Duodenal mucosa (tissue), 2 donors: ENCODE measurements around the gene CLEC2D.
"Not testable (repeated sequence)": the region's sequence is repeated elsewhere in the genome, so short reads cannot be mapped to it uniquely, and the experiment has no call there.

Source experiments
- H3K27ac ChIP-seq: one replicate; pipeline ENCODE4 v1.7.0; 2013; ENCODE audit warnings: low read depth, low read length
- H3K27me3 ChIP-seq, 2 donors: one replicate each; pipeline ENCODE4 v1.7.0; 2013; ENCODE audit warnings: low read length in 2 of 2, control low read depth in 1 of 2; ENCODE audit not compliant: insufficient read depth in 2 of 2, control insufficient read depth in 1 of 2
- H3K36me3 ChIP-seq, 2 donors: one replicate each; pipeline ENCODE4 v1.7.0; 2013; ENCODE audit warnings: low read length in 2 of 2, control low read depth in 1 of 2; ENCODE audit not compliant: insufficient read depth in 2 of 2, control insufficient read depth in 1 of 2
- H3K4me1 ChIP-seq, 2 donors: one replicate each; pipeline ENCODE4 v1.7.0; 2013; ENCODE audit warnings: low read length in 2 of 2, control low read depth in 1 of 2; ENCODE audit not compliant: insufficient read depth in 2 of 2, control insufficient read depth in 1 of 2
- H3K4me3 ChIP-seq, 2 donors: one replicate each; pipeline ENCODE4 v1.7.0; 2013; ENCODE audit warnings: low read length in 2 of 2, low read depth in 1 of 2
- H3K9ac ChIP-seq, 2 donors: one replicate each; pipeline ENCODE4 v1.7.0; 2013; ENCODE audit warnings: low read length in 2 of 2, low read depth in 1 of 2
- H3K9me3 ChIP-seq, 2 donors: one replicate each; pipeline ENCODE4 v1.7.0; 2013; ENCODE audit warnings: low read length in 2 of 2, control low read depth in 1 of 2; ENCODE audit not compliant: control insufficient read depth in 1 of 2

The CLEC2D gene

DNA sequence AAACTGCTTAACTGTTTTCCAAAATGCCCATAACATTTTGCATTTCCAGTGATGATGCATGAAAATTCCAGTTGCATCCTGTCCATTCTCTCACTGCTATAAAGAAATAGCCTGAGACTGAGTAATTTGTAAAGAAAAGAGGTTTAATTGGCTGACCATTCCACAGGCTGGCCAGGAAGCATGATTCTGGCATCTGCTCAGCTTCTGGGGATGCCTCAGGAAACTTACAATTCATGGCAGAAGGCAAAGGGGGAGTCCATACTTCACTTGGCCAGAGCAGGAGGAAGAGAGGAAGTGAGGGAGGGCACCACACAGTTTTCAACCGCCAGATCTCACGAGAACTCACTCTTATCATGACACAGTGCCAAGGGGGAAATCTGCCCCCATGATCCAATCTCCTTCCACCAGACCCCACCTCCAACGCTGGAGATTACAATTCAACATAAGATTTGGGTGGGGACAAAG is 18.2 kb upstream of the CLEC2D start:
- Histone ChIP-seq H3K27ac (no peak overlapping the region), H3K4me1 (peaks cover 0 to 25% of the 10 kb centered on the region in 2 donors), H3K9ac (no peak overlapping the region), H3K9me3 (no peaks in the 10 kb centered on the region), H3K36me3 (peaks cover 0 to 14% of the 10 kb centered on the region in 2 donors), H3K27me3 (no peaks in the 10 kb centered on the region), H3K4me3 (peak overlapping the region in 1 of 2 donors; percentile 14)

DNA sequence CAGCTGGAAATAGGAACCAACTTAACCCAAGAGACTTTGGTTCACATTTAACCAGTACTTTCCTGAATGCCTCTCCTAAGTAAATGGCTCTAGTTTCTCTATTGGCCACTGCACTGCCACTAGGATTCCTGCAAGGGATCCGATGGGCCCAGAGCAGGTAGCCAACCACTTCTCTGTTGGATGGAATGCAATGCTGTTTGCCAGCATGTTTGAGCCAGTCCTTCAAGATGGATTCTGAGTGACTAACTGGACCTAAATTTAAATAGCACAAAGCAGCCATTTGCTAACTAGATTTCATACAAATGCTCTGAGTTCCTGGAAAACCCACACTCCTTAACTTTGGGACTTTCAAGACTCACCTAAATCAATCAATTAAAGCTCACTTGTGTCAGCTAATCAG is 9.5 kb upstream of the CLEC2D start:
- no peaks in the 10 kb centered on the region for H3K27me3 ChIP-seq
- no peak overlapping the region for H3K4me3 ChIP-seq
- no peak overlapping the region for H3K27ac ChIP-seq
- no peaks in the 10 kb centered on the region for H3K4me1 ChIP-seq
- peaks cover 6 to 24% of the 10 kb centered on the region in 2 donors for H3K36me3 ChIP-seq
- no peak overlapping the region for H3K9ac ChIP-seq
- no peaks in the 10 kb centered on the region for H3K9me3 ChIP-seq

DNA sequence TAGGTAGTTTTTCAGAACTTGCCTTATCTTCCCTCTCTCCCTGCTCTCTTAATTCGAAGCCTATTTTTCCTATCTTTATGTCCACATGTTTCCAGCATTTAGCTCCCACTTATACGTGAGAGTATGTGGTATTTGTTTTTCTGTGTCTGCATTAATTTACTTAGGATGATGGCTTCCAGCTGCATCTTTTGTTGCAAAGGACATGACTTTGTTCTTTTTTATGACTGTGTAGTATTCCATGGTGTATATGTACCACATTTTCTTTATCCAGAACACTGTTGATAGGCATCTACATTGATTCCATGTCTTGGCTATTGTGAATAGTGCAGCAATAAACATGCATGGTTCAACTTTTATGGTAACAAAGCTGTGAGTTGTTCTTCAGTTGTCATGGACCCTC is 7.8 kb upstream of the CLEC2D start:
- peaks cover 6 to 23% of the 10 kb centered on the region in 2 donors for H3K36me3 ChIP-seq
- H3K27me3 ChIP-seq, result no peaks in the 10 kb centered on the region
- no peak overlapping the region for H3K9ac ChIP-seq
- H3K27ac ChIP-seq, result no peak overlapping the region
- no peaks in the 10 kb centered on the region for H3K9me3 ChIP-seq
- no peaks in the 10 kb centered on the region for H3K4me1 ChIP-seq
- H3K4me3 ChIP-seq, result no peak overlapping the region

DNA sequence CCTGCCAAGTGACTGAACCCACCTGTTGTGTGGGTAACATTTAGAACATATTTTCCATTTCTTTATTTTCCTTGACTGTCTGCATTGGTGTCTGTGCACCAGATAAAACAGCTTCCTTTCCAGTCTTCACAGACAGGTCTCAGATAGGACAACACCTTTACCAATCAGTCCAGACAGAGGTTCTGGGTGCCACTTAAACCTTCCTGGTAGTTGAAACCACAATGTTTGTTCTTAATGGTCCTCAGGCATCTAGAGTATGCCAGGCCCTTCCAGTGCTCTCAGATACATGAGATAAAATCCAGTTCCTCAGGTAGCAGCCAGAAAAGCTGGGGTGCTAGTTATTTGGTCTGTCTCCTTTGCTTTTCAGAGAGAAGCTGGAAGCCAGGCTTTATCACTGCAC is 7.0 kb upstream of the CLEC2D start:
- Histone ChIP-seq H3K36me3 (peaks cover 6 to 19% of the 10 kb centered on the region in 2 donors), H3K9ac (no peak overlapping the region), H3K4me3 (no peak overlapping the region), H3K27me3 (no peaks in the 10 kb centered on the region), H3K27ac (no peak overlapping the region), H3K9me3 (no peaks in the 10 kb centered on the region), H3K4me1 (no peaks in the 10 kb centered on the region)

DNA sequence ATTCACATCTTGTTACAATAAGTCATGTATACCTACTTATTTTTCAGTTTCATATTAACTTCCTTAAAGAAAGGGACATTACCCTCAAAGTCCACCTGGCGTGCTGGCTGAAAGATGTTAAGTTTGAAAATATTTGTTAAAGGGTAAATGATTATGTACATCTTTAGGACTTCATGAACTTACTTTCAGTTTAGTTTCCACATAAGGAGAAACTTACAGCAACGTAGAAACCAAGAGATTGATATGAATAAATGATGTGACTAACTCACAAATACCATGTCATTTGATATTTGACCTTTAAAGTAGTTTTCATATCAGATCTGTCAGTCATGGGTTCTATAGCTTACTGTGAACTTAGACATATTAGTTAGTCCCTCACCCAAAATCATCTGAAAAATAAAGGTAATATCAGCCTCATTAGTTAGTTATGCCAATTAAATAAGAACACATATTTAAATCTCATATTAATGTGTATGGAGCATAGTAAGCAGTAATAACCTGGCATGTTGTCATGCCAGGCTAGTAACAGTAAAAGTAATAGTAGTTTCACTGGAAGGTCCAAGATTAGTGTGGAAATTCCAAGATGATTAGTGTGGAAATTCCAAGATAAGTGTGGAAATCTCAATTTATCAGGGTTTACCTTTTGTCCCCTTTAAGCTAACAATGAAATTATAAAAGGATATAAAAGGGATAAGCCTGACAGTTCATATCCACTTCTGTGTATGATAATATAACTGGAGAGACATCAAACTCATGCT is 1.9 kb upstream of the CLEC2D start:
- H3K9me3 ChIP-seq, result no peaks in the 10 kb centered on the region
- no peak overlapping the region for H3K27ac ChIP-seq
- no peaks in the 10 kb centered on the region for H3K4me1 ChIP-seq
- H3K27me3 ChIP-seq, result no peaks in the 10 kb centered on the region
- H3K9ac ChIP-seq, result no peak overlapping the region
- no peaks in the 10 kb centered on the region for H3K36me3 ChIP-seq
- H3K4me3 ChIP-seq, result no peak overlapping the region

DNA sequence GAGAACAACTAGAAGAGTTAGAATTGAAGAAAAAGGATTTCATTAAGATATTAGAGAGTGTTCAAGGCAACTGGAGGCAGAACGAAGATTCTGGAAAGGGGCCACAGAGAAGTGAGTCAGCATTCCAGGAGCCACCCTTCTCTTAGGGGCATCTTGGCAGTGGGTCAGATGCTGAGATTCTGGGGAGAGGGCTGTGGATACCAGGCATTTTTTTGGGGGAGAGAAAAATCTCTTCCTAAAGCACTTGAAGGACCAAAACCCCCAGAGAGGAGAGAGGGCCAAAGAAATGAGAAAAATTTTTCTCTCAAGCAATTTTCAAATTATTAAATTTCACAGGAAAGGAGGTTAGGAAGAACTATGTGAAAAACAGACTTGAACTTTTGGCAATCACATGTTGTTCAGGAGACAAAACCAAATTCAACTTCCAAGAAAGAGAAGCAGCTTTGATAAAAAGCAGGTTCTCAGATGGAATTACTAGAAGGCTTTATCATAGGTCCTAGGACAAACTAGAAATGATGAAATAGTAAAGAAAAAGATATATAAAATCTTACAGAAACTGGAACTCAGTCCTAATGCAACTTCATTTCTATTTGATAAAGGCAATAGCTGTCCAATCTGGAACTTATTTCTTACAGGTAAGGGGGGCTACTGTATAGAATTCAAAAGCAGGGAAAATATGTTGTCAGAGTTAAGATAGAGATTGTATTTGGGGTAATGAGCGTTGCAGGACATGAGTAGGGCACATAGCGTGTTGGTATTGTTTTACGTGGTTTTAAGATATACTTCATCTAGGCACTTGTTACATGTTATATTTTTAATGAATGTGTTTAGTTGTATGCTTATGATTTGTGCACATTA is 1.1 kb upstream of the CLEC2D start:
- Histone ChIP-seq H3K9me3 (no peaks in the 10 kb centered on the region), H3K9ac (no peak overlapping the region), H3K27me3 (no peaks in the 10 kb centered on the region), H3K4me3 (no peak overlapping the region), H3K27ac (no peak overlapping the region), H3K36me3 (no peaks in the 10 kb centered on the region), H3K4me1 (peaks cover 0 to 3% of the 10 kb centered on the region in 2 donors)

DNA sequence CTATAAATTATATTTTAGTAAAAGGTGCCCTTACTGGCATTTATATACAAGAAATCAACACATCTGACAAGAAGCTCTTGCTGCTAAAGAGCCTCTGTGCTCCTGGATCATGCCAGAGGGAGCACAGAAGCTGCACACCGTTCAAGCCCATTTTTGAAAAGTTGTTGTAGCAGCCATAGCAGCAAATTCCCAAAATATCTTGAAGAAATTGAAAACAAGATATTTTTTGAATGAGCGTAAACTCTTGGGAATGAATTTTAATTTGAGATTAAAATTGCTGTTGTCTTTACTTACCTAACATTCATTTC is 540 bp upstream of the CLEC2D start:
- H3K9ac ChIP-seq, result no peak overlapping the region
- no peaks in the 10 kb centered on the region for H3K36me3 ChIP-seq
- H3K27ac ChIP-seq, result no peak overlapping the region
- H3K9me3 ChIP-seq, result no peaks in the 10 kb centered on the region
- no peaks in the 10 kb centered on the region for H3K27me3 ChIP-seq
- H3K4me3 ChIP-seq, result no peak overlapping the region
- peaks cover 0 to 8% of the 10 kb centered on the region in 2 donors for H3K4me1 ChIP-seq

DNA sequence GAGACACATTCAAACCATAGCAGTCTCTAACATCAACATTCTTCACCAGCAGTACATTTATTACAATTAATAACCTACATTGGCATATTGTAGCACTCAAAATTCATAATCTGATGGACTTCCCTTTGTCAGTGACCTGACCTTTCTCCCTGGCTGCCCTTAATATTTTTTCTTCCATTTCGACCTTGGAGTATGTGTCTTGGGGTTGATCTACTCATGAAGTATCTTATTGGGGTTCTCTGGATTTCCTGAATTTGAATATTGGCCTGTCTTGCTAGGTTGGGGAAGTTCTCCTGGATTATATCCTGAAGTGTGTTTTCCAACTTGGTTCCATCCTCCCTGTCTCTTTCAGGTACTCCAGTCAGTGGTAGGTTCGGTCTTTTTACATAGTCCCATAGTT is 2.8 kb downstream of the CLEC2D start:
- Histone ChIP-seq H3K4me1 (peaks cover 0 to 11% of the 10 kb centered on the region in 2 donors), H3K27ac (peak overlapping the region; percentile 10)
- H3K4me3 ChIP-seq, result not testable (repeated sequence)

DNA sequence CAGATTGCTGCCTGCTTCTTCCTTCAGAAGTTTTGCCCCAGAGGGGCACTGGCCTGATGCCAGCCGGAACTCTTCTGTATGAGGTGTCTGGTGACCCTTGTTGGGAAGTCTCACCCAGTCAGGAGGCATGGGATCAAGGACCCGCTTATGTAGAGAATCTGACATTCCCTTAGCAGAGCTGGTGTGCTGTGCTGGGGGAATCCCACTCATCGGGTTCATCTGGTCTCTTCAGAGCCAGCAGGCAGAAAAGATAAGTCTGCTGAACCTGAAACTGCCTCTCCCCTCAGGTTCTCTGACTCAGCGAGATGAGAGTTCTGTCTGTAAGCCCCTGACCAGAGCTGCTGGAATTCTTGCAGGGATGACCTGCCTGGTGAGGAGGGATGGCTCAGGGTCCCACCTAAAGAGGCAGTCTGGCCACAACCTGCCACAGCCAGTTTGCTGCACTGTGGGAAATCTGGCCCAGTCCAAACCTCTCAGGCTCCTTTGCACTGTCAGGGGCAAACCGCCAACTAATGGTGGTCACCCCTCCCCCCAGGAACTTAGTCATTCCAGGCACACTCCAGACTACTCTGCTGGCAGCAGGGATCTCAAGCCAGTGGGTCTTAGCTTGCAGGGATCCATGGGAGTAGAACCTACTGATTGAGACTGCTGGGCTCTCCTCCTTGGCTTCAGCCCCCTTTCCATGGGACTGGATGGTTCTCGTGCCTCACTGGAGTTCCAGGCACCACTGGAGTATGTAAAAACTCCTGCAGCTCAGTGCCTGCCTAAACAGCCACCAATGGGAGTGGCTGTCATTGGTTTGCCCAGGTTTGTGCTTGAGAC is 4.1 kb downstream of the CLEC2D start:
- H3K9ac ChIP-seq, result peak overlapping the region in 1 of 2 donors; percentile 20
- no peaks in the 10 kb centered on the region for H3K36me3 ChIP-seq
- no peak overlapping the region for H3K27ac ChIP-seq
- H3K4me3 ChIP-seq, result peak overlapping the region; percentile 2 to 3
- no peaks in the 10 kb centered on the region for H3K27me3 ChIP-seq
- H3K4me1 ChIP-seq, result peaks cover 0 to 11% of the 10 kb centered on the region in 2 donors
- no peaks in the 10 kb centered on the region for H3K9me3 ChIP-seq

More for the DNA sequence above, 2.8 kb downstream of the CLEC2D start:
- H3K9me3 ChIP-seq, H3K9ac ChIP-seq, H3K36me3 ChIP-seq, H3K27me3 ChIP-seq: not testable (repeated sequence)

DNA sequence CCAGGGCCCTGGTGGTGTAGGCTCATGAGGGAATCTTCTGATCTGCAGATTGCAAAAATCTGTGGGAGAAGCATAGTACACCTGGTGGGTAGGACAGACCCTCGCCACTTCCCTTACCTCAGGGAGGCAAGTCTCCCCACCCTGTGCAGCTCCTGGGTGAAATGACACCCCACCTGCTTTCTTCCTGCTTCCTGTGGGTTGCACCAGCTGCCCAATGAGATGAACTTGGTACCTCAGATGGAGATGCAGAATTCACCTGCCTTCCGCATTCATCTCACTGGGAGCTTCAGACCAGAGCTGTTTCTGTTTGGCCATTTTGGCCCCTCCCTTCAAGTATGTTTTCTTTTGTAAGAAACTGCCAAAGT is 4.7 kb downstream of the CLEC2D start:
- H3K9me3 ChIP-seq, result no peaks in the 10 kb centered on the region
- H3K27ac ChIP-seq, result no peak overlapping the region
- no peaks in the 10 kb centered on the region for H3K27me3 ChIP-seq
- H3K4me1 ChIP-seq, result peaks cover 0 to 11% of the 10 kb centered on the region in 2 donors
- H3K9ac ChIP-seq, result peak overlapping the region in 1 of 2 donors; percentile 20
- H3K4me3 ChIP-seq, result no peak overlapping the region
- no peaks in the 10 kb centered on the region for H3K36me3 ChIP-seq
